GM23338 (cell line): Measurements from ENCODE around the gene ACOT13. TPM values are rescaled to one million over a fixed set of nuclear protein-coding genes. Genes with fewer than 3 reads are reported as not detected.

Experiments
- ATAC-seq: fragments of 200-7000 bp; cut with Tn5 transposase; 3 replicates; pipeline ENCODE4 v1.9.1; 2020
- DNase-seq: peaks from one replicate; pipeline ENCODE4 v3.0.0-alpha.2; 2015; ENCODE audit warnings: low spot score
- H2AFZ ChIP-seq: fragments of 200-600 bp; sonication (generic); 2 replicates; pipeline ENCODE4 v1.8.0; 2016; ENCODE audit warnings: antibody characterized with exemption, mild to moderate bottlenecking, moderate library complexity
- H3F3A ChIP-seq: fragments of 200-600 bp; sonication (generic); replicated peaks from 2 replicates; pipeline ENCODE4 v1.8.0; 2017; ENCODE audit warnings: antibody characterized with exemption, mixed run types, low read depth
- H3K27ac ChIP-seq: fragments of 200-600 bp; sonication (generic); 2 replicates; pipeline ENCODE4 v1.6.1; 2016; ENCODE audit warnings: low read depth
- H3K27me3 ChIP-seq: fragments of 200-600 bp; sonication (generic); 2 replicates; pipeline ENCODE4 v1.8.0; 2016; ENCODE audit warnings: mild to moderate bottlenecking, mixed run types, moderate library complexity; ENCODE audit not compliant: insufficient read depth
- H3K36me3 ChIP-seq: fragments of 200-600 bp; sonication (generic); 2 replicates; pipeline ENCODE4 v1.8.0; 2016; ENCODE audit warnings: mild to moderate bottlenecking; ENCODE audit not compliant: insufficient read depth
- H3K4me1 ChIP-seq: fragments of 200-600 bp; sonication (generic); 2 replicates; pipeline ENCODE4 v1.8.0; 2016; ENCODE audit warnings: mild to moderate bottlenecking, moderate library complexity; ENCODE audit not compliant: insufficient read depth
- H3K4me2 ChIP-seq: fragments of 200-600 bp; sonication (generic); 2 replicates; pipeline ENCODE4 v1.7.1; 2017; ENCODE audit warnings: mixed run types
- H3K4me3 ChIP-seq: fragments of 200-600 bp; sonication (generic); 2 replicates; pipeline ENCODE4 v1.6.1; 2016; ENCODE audit warnings: mixed run types
- H3K79me2 ChIP-seq: fragments of 200-600 bp; sonication (generic); replicated peaks from 2 replicates; pipeline ENCODE4 v1.8.0; 2017; ENCODE audit warnings: mild to moderate bottlenecking; ENCODE audit not compliant: insufficient read depth
- H3K9me2 ChIP-seq: fragments of 200-600 bp; sonication (generic); 2 replicates; pipeline ENCODE4 v1.8.0; 2017; ENCODE audit not compliant: insufficient read depth
- H4K20me1 ChIP-seq: fragments of 200-600 bp; sonication (generic); replicated peaks from 2 replicates; pipeline ENCODE4 v1.8.0; 2017; ENCODE audit warnings: mild to moderate bottlenecking; ENCODE audit not compliant: insufficient read depth
- H3K27ac Mint-ChIP-seq: 2 replicates; pipeline ENCODE4 v1.8.0; 2020; ENCODE audit warnings: inconsistent platforms, mild to moderate bottlenecking, moderate library complexity, mixed read lengths
- H3K27me3 Mint-ChIP-seq: 3 replicates; pipeline ENCODE4 v1.8.0; 2022; ENCODE audit warnings: low read depth, mild to moderate bottlenecking, moderate library complexity, mixed read lengths, inconsistent platforms; ENCODE audit not compliant: insufficient read depth, poor library complexity
- H3K36me3 Mint-ChIP-seq: 3 replicates; pipeline ENCODE4 v1.8.0; 2021; ENCODE audit warnings: low read depth, mild to moderate bottlenecking, inconsistent platforms, moderate library complexity, mixed read lengths
- H3K4me1 Mint-ChIP-seq: 3 replicates; pipeline ENCODE4 v1.8.0; 2020; ENCODE audit warnings: mild to moderate bottlenecking, inconsistent platforms, mixed read lengths
- H3K4me3 Mint-ChIP-seq: 3 replicates; pipeline ENCODE4 v1.8.0; 2021; ENCODE audit warnings: moderate library complexity, mild to moderate bottlenecking, inconsistent platforms, mixed read lengths
- H3K9me3 Mint-ChIP-seq: 3 replicates; pipeline ENCODE4 v1.8.0; 2020; ENCODE audit warnings: moderate library complexity, mild to moderate bottlenecking, inconsistent platforms, mixed read lengths
- CTCF ChIP-seq, 2 experiments: fragments of 200-600 bp in 1 of 2; sonication (generic) in 1 of 2; conservative IDR thresholded peaks; 2 replicates each; pipeline versions ENCODE4 v1.5.1 to v1.6.1; 2016 to 2017; ENCODE audit warnings: antibody characterized with exemption in 2 of 2, low read depth in 2 of 2, mild to moderate bottlenecking in 2 of 2, moderate library complexity in 1 of 2
- JUNB ChIP-seq: IDR thresholded peaks from one replicate; pipeline ENCODE4 v1.6.1; 2016; ENCODE audit warnings: antibody characterized with exemption; ENCODE audit not compliant: unreplicated experiment
- NANOG ChIP-seq: IDR thresholded peaks from 2 replicates; pipeline ENCODE4 v1.6.1; 2016; ENCODE audit warnings: antibody characterized with exemption, borderline replicate concordance
- POLR2AphosphoS5 ChIP-seq: IDR thresholded peaks from 2 replicates; pipeline ENCODE4 v1.6.1; 2016; ENCODE audit warnings: antibody characterized with exemption, low read depth
- REST ChIP-seq: IDR thresholded peaks from one replicate; pipeline ENCODE4 v1.6.1; 2018; ENCODE audit warnings: antibody characterized with exemption; ENCODE audit not compliant: unreplicated experiment
- STAT1 ChIP-seq: IDR thresholded peaks from one replicate; pipeline ENCODE4 v1.6.1; 2016; ENCODE audit warnings: antibody characterized with exemption; ENCODE audit not compliant: unreplicated experiment
- ZNF114 ChIP-seq: fragments of 250-450 bp; sonication (Bioruptor Pico); IDR thresholded peaks from 2 replicates; pipeline ENCODE4 v1.5.0; 2020; ENCODE audit warnings: mild to moderate bottlenecking, moderate library complexity
- ZNF331 ChIP-seq: fragments of 250-450 bp; sonication (Bioruptor Pico); IDR thresholded peaks from 2 replicates; pipeline ENCODE4 v1.5.0; 2020; ENCODE audit warnings: low read depth, mild to moderate bottlenecking, moderate library complexity
- polyA plus RNA-seq: library from polyadenylated mRNA; unstranded; fragments of >200 nt; fragmentation: Nextera tagmentation; extraction: Ambion mirVana; gene quantifications from 2 replicates; pipeline ENCODE4 v1.2.1, GENCODE V29; 2016
- total RNA-seq: library from RNA; depleted of rRNA; stranded (reverse); fragments of >200 nt; shearing (Covaris generic); gene quantifications from 2 replicates; pipeline ENCODE4 v1.2.3, GENCODE V29; 2014
- TF ChIP-seq, protein P1 (sequence below): IDR thresholded peaks from 2 replicates; pipeline ENCODE4 v1.6.1; 2016; ENCODE audit warnings: antibody characterized with exemption

ACOT13 gene
- total and polyA plus RNA-seq, 2 experiments from 2014 or later = 17.8 to 175 TPM

GRCh38 chr6:24672620-24673182 lies 5.8 kb downstream of the ACOT13 start (continued):
- TF ChIP-seq REST = no peak
- TF ChIP-seq CTCF (conservative IDR thresholded peaks at IDR 0.05; ENCODE audit: low read depth in 2 of 2) = no peak
- TF ChIP-seq ZNF114 = no peak
- TF ChIP-seq JUNB = no peak
- TF ChIP-seq STAT1 = no peak
- TF ChIP-seq NANOG = no peak
- no peak for TF ChIP-seq ZNF331

GRCh38 chr6:24673625-24674024 lies 6.7 kb downstream of the ACOT13 start:
- Histone ChIP-seq H3K27ac (no peak overlapping the region), H3K36me3 (peaks cover 50% of the 10 kb centered on the region), H4K20me1 (no peaks in the 10 kb centered on the region), H3K4me3 (no peak overlapping the region), H3K9me2 (no peaks in the 10 kb centered on the region), H3K4me1 (no peaks in the 10 kb centered on the region), H3K4me2 (no peak overlapping the region), H3K27me3 (no peaks in the 10 kb centered on the region), H3K79me2 (peaks cover 37% of the 10 kb centered on the region), H2AFZ (no peak overlapping the region), H3F3A (no peaks in the 10 kb centered on the region)
- Mint-ChIP-seq H3K36me3 (peaks cover 93% of the 10 kb centered on the region), H3K4me1 (no peaks in the 10 kb centered on the region), H3K27me3 (peaks cover 10% of the 10 kb centered on the region), H3K27ac (no peak overlapping the region), H3K9me3 (peaks cover 78% of the 10 kb centered on the region), H3K4me3 (no peak overlapping the region)
- no peak for ATAC-seq
- DNase-seq = peak; percentile 60
- TF ChIP-seq POLR2AphosphoS5 = no peak
- TF ChIP-seq JUNB = no peak
- TF ChIP-seq REST = no peak
- TF ChIP-seq, protein P1, sequence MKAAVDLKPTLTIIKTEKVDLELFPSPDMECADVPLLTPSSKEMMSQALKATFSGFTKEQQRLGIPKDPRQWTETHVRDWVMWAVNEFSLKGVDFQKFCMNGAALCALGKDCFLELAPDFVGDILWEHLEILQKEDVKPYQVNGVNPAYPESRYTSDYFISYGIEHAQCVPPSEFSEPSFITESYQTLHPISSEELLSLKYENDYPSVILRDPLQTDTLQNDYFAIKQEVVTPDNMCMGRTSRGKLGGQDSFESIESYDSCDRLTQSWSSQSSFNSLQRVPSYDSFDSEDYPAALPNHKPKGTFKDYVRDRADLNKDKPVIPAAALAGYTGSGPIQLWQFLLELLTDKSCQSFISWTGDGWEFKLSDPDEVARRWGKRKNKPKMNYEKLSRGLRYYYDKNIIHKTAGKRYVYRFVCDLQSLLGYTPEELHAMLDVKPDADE = no peak
